DMS53 (cell line): ENCODE data around the gene R3HDM2.

Experiments used
- DNase-seq: peaks from one replicate; lab custom pipeline; 2025; lab: John Stamatoyannopoulos, UW

The R3HDM2 gene

DNA sequence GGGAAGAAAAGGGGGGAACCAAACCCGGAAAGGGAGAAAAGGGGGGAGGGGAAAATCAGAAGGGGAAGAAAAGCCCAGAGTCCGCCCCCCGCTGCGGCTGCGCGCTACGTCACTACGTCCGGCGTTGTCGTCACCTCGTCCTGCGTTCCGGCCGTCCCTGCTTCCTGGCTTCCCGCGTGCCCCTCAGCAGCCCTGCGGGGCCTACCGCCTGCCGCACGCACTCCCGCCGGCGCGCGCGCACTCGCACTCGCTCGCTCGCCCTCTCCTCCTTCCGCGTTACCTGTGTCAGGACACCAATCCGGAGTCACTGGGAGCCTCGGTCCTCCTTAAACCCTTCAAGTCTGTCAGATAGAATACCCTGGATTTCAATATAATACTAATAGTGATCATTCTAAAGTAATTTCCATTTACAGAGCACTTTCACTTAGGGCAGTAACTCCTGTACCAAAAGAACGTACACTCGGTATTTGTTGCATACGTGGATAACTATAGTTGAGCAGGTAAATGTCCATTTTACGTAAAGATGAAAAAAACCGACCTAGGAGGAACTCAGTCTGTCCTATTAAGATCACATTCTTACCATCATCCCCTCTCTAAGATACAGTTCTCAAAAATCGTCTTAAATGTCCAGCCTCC, at the start of gene R3HDM2:
TSS of gene R3HDM2 (minus strand) at position 113 of the 636 bp plus-strand sequence. CDS start 120,615 bp downstream, outside the sequence.
- DNase-seq: peak; percentile 100

GRCh38 chr12:57479376-57480115, 48.7 kb upstream of the R3HDM2 start, which contains the start of gene ARHGAP9:
ARHGAP9 (minus strand) TSS chr12:57479866; CDS start chr12:57479406, 460 bp downstream.
- no peak for DNase-seq

- DNase-seq: no peak
These were observed 48.2 kb upstream of the R3HDM2 start for GRCh38 chr12:57479043-57479375.

- no peak for DNase-seq
These were observed 47.2 kb upstream of the R3HDM2 start for GRCh38 chr12:57477710-57478681.

GRCh38 chr12:57476993-57477709, 46.3 kb upstream of the R3HDM2 start:
- DNase-seq: no peak

DNA sequence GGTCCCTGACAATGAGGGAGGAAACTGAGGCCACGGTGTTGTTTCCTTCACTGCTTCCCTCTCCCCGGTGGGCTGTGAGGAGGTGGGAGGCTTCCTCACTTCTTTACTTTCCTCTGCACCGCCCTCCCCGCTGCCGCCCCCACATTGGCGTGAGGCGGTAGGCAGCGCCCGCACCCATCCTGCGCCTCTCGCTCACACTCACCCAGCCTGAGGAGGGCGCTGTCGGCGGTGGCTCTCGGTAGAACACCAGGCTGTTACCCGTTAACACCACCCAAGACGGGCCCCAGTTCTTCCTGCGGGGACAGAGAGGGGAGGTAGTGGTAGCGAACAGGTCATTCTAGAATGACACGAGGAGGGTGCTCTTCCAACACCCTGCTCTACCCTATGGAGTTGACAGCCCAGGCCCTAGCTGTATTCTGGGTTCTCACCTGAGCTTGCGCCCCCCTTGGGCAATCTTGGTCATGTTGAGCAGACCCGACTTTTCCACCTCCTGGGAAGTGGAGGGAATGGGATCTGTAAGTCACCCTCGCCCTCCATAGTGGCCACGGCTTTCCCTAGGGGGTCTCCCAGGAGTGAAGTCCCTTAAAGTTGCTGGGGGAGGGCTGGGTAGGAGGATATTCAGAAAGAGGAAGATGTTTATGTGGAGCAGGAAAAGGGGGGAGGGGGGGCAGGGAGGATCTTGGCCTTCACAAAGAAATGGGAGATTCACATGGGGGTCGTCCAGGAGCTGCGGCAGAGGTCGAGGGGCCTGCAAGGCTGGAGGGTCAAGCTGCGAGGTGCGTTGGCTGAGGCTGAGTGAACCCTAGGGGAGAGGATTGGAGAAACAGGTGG, 45.5 kb upstream of the R3HDM2 start:
- DNase-seq: peak; percentile 75

DNA sequence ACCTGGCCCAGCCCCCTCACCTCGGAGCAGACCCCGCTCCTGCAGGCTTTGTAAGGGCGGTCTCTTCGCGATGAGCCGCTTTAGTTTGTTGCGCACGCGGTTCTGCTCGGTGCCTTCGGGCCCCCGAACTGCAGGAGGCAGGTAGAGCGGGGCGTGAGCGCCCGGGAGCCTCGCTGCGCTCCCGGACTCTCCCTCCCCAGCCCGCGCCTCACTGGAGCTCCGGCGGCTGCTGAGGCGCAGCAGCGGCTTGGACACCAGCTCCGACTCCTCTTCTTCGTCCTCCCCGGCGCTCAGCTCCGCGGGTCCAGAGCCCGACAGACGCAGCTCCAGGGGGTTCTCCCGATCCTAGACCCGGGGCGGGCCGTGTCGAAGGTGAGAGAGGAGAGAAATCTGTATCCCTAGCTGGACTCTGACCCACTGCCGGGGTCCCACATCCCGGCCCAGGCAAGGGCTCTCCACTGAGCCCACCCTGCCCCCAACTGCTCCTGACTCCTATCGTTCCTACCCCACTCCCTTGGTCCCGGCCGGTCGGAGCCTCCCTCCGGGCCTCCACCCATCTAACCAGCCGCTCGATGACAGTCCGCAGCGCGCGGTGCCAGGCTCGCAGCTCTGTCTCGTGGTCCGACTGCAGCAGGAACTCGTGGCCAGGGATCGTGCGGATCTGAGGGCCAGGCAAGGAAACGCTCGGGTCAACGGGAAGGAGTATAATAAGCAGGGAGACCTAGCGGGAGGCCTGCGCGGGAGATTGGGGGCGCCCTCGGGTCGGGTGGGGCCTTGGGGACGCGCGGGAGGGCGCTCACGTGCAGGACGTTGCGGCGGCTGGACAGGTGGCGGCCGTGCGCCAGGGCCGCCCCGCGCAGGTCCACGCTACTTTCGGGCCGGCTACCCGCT, 44.7 kb upstream of the R3HDM2 start:
- DNase-seq: peak; percentile 75

DNA sequence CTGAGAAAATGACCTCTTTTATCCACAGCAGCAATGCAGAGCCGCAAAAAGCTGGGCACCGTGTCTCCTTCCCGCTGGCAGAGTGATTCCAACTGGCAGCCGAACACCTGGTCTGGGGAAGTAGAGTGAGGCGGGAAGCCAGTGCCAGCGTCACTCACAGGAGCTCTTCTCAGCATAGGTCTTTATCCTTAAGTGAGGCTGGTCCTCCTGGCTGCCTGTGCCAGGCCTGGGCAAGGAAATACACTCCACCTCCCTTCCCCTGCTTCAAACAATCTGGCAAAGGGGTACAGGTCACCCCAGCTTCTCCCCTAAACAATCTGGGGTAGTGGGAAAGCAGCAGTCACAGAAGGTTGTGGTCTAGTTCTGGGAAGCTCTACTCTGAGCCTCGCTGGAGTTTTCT, 44.0 kb upstream of the R3HDM2 start:
- DNase-seq: peak; percentile 34

DNA sequence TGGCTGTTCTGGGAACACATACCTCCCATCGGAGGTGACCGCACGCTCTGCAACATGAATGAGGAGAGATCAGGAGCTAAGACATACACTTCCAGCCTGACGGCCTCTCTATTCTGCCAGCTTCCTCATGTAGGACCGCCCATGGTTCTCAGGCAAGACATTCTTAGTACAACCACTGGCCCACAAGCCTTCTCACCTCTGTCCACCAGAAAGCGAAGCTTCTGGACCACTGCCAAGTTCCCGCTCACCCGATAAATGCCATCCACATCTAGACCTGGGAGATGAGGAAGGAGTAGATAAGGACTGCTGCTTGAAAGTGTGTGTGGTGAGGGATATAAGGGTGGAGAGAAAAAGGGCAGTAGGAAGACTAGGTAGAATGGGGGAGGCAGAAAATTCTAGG, 43.6 kb upstream of the R3HDM2 start:
- no peak for DNase-seq

DNA sequence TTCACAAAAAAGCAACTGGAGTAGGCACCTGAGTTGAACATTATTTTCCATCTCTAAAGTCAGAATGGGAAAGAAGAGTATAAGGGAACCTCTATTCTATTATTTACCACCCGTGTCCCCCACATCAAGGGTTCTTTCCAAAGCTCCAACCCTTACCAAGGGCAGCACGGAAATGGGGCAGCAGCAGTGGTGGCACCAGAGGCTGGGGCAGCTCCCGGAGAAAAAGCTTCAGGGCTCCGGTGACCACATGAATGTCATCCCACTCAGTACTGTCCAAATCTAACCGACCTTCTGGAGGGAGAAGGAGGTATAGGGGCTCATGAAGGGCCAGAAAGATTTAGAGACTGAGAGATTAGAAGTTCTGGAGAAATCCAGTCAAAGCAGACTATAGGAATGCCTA, 43.0 kb upstream of the R3HDM2 start:
- no peak for DNase-seq

DNA sequence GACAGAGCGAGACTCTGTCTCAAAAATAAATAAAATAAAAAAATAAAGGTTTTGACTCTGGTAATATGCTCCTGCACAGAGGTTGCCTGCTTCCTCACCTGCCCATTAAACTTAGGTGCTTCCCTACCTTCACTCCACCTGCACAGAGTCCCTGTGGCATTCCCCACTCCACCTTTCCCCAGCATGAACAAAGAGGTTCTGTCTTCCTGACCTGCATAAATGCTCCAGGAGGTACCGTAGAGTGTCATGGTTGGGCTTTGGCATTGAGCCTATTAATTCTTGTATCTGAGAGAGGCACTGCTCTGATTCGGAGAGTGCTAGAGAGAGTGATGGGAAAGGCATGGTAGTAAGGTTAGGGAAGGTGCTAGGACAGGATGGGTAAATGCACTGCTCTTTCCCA, 42.5 kb upstream of the R3HDM2 start:
- no peak for DNase-seq

DNA sequence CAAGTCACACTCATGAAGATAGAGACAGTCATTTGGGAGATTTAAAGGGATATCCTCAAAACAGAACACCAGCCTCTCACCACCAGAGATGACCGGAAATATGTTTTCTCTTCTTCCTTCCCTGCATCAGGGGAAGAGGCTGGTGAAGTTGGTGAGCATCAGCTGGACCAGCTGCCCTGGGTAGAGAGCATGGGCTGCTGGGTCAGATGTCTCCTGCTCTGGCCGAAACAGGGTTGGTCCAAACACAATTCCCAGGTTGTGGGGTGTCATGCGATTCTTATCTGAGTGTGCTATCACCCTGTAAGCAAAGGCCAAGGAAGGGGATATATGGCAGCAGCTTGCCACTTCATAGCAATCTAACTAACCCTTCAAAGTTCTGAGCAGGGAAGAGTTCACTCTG, 41.5 kb upstream of the R3HDM2 start:
- no peak for DNase-seq

- DNase-seq: no peak
These were observed 40.8 kb upstream of the R3HDM2 start for GRCh38 chr12:57471661-57472060.

DNA sequence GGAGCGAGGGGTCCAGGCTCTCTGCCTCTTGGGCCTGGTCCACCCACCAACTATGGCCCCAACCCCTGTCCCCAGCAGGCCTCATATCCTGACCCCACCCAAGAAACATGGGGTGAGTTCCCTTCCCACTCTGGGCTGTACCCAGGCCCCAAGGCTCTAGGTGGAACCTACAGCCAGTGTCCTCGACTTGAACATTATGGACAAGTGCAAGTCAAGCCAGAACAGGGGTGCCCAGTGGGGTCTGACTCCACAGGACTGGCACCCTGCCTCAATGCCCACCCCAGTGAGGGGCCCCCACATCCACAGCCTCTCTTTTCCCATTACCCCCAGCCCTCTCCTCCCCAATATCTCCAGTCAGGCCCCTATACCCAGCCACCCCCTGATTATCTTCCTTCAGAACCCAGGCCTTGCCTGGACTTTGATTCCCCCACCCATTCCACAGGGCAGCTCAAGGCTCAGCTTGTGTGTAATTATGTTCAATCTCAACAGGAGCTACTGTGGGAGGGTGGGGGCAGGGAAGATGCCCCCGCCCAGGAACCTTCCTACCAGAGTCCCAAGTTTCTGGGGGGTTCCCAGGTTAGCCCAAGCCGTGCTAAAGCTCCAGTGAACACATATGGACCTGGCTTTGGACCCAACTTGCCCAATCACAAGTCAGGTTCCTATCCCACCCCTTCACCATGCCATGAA, 40.3 kb upstream of the R3HDM2 start:
- DNase-seq: no peak

GRCh38 chr12:57470286-57470969, 39.6 kb upstream of the R3HDM2 start:
- DNase-seq: no peak

DNA sequence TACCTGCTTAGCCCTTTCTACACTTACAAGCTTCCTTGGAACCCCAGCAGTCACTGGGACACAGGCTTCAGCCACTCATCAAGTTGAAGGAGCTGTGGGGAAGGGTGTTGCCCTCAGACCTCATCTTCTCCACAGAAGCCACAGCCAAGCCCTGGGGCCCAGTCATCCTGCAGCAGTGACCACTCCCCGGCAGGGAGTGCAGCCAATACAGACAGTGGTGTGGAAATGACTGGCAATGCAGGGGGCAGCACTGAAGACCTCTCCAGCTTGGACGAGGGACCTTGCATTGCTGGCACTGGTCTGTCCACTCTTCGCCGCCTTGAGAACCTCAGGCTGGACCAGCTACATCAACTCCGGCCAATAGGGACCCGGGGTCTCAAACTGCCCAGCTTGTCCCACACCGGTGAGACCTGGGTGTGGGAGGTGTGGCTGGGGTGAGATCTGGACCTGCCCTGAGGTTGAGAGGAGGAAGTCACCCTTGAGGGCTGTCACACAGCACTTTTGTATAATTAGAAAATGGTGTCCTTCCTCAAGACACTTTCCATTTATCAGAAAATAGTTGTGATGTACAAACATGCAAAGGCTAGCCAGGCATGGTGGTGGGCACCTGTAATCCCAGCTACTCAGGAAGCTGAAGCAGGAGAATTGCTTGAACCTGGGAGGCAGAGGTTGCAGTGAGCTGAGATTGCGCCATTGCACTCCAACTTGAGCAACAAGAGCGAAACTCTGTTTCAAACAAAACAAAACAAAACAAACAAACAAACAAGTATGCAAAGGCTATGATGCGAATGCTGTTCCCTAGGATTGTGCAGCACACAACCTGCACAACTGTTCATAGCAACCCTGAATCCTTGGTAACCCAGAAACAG, 38.7 kb upstream of the R3HDM2 start:
- no peak for DNase-seq

- DNase-seq: no peak
These were observed 37.1 kb upstream of the R3HDM2 start for GRCh38 chr12:57467915-57468314.
